ENCODE measurements around the gene NNAT.

NNAT gene

DNA sequence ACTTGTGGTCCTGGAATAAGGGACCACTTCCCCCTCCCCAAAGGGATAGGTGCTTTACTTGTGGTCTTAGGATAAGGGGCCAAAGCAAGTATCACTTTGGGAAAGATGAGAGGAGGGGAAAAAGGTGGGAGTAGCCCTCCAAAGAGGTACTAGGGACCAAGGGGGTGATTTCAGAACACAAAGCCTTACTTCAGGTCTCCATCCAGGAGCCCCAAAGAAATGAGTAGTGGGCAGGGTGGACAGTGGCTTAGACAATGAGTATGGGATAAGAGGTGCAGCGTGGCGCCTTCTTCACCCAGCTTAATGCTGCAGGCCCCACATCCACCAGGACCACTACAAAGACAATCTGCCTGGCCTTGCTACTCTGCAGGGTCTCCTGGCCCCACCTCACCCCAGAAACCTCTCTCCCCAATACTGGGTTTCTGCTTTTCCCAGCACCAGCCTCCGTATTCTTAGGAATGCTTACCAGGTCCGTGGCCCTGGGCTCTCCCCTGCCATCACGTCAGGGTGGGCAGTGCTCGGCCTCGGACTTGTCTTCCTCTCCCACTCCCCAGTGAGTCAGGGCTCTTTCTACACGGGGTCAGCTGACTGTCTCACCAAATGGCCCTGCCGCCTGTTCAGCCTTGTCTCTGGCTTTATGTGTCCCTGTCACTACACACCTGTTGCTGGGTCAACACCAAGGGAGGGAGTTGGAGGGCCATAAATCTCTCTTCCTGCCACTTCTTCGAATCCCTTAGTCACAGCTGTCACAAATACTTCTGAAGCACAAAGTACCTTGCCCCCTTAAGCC, 3.1 kb downstream of the NNAT start:
- DNase-seq (ENCODE audit: low read depth, low spot score): no peak

GRCh38 chr20:37524859-37525708, 4.0 kb downstream of the NNAT start:
- no peak for DNase-seq (ENCODE audit: low read depth, low spot score)

GRCh38 chr20:37525810-37526209, 4.8 kb downstream of the NNAT start:
- no peak for DNase-seq (ENCODE audit: low read depth, low spot score)

GRCh38 chr20:37526238-37526838, 5.3 kb downstream of the NNAT start:
- DNase-seq (ENCODE audit: low read depth, low spot score): no peak

GRCh38 chr20:37526839-37527637, 6.0 kb downstream of the NNAT start:
- DNase-seq (ENCODE audit: low read depth, low spot score): no peak

GRCh38 chr20:37527638-37528445, 6.8 kb downstream of the NNAT start, which contains the start of gene BLCAP:
TSS of gene BLCAP (minus strand) at chr20:37527876. CDS start at chr20:37519174, 8,702 bp downstream.
- DNase-seq (ENCODE audit: low read depth, low spot score): peak; percentile 84

DNA sequence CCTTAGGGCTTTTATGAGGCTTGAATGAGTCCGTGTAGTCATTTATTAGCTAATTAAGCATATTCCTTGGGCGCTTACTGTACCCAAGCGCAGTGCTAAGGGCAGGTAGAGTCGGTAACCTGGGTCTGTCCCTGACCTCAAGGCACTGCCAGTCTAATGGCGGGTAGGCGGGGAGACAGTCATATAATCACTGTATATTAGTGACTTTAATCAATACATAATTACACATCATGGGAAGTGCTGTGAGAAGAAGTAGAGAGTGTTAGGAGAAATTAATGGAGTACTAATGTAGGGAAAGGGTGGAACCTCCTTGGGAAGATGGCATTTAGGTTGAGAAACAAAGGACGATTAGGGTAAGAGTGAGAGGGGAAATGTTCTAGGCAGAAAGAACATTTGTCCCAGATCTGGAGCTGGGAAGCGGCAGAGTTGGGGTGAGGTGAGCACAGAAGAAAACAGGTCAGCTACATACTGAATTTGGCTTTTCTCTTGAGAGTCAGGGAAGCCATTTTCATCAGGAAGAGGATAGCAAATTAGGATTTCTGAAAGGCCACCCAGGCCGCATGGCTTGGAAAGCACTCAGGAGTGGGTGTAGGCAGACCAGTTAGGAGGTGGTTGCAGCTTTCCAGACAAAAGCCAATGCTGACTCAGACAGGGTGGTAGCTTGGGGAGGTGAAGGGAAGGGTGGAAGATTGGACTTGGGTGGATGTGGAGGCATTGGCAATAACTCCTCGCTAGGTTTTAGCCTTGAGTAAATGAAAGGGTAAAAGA, 7.6 kb downstream of the NNAT start:
- no peak for DNase-seq (ENCODE audit: low read depth, low spot score)

DNA sequence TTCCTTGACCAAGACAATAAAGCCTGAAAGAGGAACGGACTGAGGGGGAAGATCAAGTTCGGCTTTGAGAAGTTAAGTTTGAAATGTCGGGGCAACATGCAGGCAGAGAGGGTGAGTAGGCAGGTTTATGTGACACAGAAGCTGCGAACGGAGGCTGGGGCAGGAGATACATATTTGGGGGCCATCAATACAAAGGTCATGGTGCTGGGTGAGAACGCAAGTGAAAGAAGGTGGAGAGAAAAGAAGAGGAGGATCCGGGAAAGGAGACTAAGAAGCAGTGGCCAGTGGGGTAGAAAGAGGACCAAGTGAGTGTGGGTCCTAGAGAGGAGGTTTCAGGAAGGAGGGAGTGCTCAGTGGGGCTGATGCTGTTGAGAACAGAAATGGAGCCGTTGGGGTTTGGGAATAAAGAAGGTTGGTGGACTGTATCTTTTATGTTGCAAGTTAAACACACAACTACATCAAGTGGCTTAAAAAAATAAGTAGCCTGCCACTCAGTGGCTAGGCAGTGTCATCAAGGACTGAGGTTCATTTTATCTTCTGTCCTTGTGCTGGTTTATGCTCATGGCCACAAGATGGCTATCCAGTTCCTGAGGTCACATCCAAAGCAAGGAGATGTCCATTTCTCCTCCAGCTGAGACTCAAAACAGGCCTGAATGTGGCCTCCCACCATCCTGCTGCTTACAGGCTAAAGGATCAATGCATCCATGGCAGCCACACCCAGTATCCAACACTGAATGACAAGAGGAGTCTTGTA, 8.3 kb downstream of the NNAT start:
- no peak for DNase-seq (ENCODE audit: low read depth, low spot score)

- no peak for DNase-seq (ENCODE audit: low read depth, low spot score)
Observed at GRCh38 chr20:37529968-37530600, 9.0 kb downstream of the NNAT start.

DNA sequence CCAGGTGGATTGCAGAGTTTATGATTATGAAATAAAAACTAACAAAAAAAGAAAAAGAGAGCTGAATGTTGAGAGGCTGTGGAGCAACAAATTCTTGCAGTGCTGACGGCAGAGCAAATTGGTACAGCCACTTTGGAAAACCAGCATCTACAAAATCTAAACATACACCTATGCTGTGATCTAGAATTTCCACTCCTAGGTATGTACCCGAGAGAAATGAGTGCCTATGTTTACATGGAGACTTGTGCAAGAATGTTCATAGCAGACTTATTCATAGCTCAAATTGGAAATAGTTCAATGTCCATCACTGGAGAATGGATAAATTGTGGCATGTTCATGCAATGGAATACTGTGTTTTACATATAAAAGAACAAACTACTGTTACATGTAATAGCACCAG, 9.6 kb downstream of the NNAT start:
- no peak for DNase-seq (ENCODE audit: low read depth, low spot score)

DNA sequence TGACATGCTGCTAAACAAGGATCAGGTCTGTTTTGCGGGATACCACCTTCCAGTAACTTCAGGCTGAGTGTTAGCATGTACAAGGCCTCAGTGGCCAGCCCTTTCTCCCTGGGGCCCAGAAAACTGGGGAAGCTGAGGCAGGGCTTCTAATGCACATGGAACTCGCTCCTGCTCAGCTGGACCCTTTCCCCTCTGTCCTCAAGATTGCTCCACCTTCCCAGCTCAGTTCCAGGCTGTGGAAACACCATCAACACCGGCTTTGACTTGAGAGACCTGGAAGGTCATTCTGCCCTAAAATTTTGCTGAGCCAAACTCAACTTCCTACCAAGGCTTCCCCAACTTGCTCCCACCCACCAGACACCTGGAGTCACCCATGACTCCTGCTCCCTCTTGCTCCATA, 10.8 kb downstream of the NNAT start:
- DNase-seq (ENCODE audit: low read depth, low spot score): no peak

- DNase-seq (ENCODE audit: low read depth, low spot score): no peak
Observed at GRCh38 chr20:37533154-37533715, 12.2 kb downstream of the NNAT start.

DNA sequence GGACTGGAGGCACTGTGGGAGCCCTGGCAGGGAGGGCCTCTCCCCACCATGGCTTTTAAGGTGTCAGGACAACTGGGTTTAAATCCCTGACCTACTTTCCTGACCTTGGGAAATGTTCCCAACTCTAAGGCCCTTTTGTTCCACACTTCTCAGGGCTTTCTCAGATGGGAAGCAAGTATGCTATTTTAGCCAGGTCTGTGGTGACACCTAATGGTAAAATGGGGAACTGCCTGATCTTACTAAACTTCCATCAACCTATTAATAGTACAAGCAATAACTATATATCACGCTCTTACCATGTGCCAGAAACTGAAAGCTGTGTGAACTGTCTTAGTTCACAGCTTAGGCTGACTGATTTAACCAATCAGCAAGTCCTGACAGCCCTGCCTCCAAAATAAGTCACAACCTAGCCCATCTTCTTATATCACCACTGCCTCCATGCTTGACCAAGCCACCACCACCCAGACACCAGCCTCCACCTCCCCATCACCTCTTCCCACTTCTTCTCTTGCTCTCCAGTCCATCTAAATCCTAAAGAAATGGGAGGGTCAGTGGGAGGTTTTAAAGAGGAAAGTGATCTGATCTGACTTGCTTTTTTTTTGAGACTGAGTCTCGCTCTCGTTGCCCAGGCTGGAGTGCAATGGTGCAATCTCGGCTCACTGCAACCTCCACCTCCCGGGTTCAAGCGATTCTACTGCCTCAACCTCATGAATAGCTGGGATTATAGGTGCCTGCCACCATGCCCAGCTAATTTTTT, 13.5 kb downstream of the NNAT start:
- peak; percentile 30 for DNase-seq (ENCODE audit: low read depth, low spot score)

DNA sequence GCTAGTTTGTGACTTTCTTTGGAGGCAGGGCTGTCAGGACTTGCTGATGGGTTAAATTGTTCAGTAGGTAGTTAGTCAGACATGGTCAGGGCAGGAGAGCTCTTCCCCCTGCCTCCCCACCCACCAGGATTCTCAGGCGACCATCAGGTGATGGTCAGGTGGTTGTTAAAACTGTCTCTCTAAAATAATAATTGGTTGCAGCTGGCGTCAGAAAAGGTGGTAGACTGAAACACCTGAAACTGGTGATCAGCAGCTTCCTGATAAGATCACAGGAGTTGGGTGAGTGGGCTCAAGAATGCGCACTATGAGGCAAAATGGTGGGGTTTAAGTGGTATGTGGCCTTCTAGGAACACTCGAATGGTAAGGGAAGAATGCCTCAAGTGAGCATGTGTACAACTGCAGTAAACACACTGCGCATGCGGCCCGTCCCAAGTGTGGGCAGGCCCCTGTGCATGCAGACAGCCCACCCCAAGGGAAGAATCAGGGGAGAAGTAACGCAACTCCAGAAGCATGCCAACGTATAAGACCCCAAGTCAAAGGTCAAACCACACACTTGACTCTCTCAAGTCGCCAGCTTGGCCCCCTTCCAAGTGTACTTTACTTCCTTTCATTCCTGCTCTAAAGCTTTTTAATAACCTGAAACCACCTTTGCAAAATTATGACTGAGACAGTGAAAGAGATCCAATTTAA, 14.5 kb downstream of the NNAT start:
- DNase-seq (ENCODE audit: low read depth, low spot score): no peak

DNA sequence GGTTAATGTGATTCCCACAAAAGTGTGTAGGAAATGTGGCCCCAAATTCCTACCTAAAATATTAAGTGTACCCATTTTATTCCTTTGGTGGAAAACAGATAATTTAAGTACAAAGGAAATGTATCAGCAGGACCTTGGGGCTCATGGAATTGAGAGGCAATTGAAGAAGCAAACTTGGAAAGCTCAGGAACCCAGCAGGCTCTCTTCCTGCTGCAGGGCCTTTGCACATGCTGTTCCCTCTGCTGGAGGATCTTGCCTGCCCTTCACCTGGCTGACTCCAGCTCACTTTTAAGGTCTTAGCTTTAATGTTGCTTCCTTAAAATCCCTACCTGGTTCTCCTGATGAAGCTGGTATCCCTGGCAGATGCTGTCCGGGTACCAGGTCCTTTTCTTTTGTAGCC, 16.5 kb downstream of the NNAT start:
- no peak for DNase-seq (ENCODE audit: low read depth, low spot score)

- DNase-seq (ENCODE audit: low read depth, low spot score): no peak
Observed at GRCh38 chr20:37538003-37538402, 17.0 kb downstream of the NNAT start.

DNA sequence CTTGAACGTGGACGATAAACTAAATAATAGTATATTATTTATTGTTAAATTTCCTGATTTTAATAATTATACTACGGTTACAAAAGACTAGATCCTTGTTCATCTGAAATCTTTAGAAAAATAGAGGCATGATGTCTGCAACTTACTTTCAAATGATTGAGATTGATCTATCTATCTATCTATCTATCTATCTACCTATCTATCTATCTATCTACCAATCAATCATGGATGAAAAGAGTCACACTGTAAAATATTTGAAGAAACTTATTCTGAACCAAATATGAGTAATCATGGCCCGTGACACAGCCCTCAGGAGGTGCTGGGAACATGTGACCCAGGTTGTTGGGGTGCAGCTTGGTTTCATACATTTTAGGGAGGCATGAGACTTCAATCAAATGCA, 18.4 kb downstream of the NNAT start:
- no peak for DNase-seq (ENCODE audit: low read depth, low spot score)

Data from activated CD4-positive, CD25-positive, alpha-beta regulatory T cell treated with anti-CD3 and anti-CD28 coated beads, Interleukin-2, amount 50 U/mL, for 16 hours (primary cell).